Duodenal mucosa (tissue), 2 donors: Measurements from ENCODE around the gene PTPRG.
A peak's percentile ranks its signal among the peaks of the same experiment; 100 is the strongest.

Experiments used
- H3K27ac ChIP-seq: one replicate; pipeline ENCODE4 v1.7.0; 2013; ENCODE audit warnings: low read depth, low read length
- H3K27me3 ChIP-seq, 2 donors: one replicate each; pipeline ENCODE4 v1.7.0; 2013; ENCODE audit warnings: low read length in 2 of 2, control low read depth in 1 of 2; ENCODE audit not compliant: insufficient read depth in 2 of 2, control insufficient read depth in 1 of 2
- H3K36me3 ChIP-seq, 2 donors: one replicate each; pipeline ENCODE4 v1.7.0; 2013; ENCODE audit warnings: low read length in 2 of 2, control low read depth in 1 of 2; ENCODE audit not compliant: insufficient read depth in 2 of 2, control insufficient read depth in 1 of 2
- H3K4me1 ChIP-seq, 2 donors: one replicate each; pipeline ENCODE4 v1.7.0; 2013; ENCODE audit warnings: low read length in 2 of 2, control low read depth in 1 of 2; ENCODE audit not compliant: insufficient read depth in 2 of 2, control insufficient read depth in 1 of 2
- H3K4me3 ChIP-seq, 2 donors: one replicate each; pipeline ENCODE4 v1.7.0; 2013; ENCODE audit warnings: low read length in 2 of 2, low read depth in 1 of 2
- H3K9ac ChIP-seq, 2 donors: one replicate each; pipeline ENCODE4 v1.7.0; 2013; ENCODE audit warnings: low read length in 2 of 2, low read depth in 1 of 2
- H3K9me3 ChIP-seq, 2 donors: one replicate each; pipeline ENCODE4 v1.7.0; 2013; ENCODE audit warnings: low read length in 2 of 2, control low read depth in 1 of 2; ENCODE audit not compliant: control insufficient read depth in 1 of 2

PTPRG gene

DNA sequence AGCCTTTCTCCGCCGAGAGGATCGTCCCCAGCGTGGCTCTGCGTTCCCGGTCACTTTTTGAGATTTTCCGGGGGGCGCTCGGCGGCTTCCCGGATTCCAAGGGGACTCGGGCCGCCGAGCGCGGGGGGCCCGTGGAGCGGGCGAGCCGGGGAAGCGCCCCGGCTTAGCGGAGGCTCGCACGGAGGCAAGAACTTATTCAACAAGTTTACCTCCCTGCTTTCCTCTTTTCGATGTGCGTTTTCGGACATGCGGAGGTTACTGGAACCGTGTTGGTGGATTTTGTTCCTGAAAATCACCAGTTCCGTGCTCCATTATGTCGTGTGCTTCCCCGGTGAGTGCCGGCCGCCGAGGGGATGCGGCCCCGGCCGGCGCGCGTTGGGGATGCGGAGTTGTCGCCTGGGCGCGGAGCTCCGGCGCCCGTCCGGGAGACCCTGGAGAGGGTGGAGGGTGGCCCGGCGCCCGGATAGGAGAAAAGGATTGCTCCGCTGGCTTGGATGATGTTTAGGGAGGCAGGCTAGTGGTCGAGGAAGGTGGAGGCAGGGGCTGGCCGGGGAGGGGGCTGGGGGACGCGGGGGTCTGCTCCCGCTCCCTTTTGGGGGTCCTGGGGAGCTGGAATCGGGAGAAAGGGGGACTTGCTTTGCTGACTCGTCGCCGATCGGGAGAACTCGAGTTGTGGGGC lies 810 bp downstream of the PTPRG start:
- Histone ChIP-seq H3K4me3 (peak overlapping the region; percentile 82 to 85), H3K9me3 (no peaks in the 10 kb centered on the region), H3K27me3 (peaks cover 0 to 6% of the 10 kb centered on the region in 2 donors), H3K4me1 (peaks cover 13 to 14% of the 10 kb centered on the region in 2 donors), H3K36me3 (no peaks in the 10 kb centered on the region), H3K27ac (peak overlapping the region; percentile 80), H3K9ac (peak overlapping the region; percentile 52 to 66)

DNA sequence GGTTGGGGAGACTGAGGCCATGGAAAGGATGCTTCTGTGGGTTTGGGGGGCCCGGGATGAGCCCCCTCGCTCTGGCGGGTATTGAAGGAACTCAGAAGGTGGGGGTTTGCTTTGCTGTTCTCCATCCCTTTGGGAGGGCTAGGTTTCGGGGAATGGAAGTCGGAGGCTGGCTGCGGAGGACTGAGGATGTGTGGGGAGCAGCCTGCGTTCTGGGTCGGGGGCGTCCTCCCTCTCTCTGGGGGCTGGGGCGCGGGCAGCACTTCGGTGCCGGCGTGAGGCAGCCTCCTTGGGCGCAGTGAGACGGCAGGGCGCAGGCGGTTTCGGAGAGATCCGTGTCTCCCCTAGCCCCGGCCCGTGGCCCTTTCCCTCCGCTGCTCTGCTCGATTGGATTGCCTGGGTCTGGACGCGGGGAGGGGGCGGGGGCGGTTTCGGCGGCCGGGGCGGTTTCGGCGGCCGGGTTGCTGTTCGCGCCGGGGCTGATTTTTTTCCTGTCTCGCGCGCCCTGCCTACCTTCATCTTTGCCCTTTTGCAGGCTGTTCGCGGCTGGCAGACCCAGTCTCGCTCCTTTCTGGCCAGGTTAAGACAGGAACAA lies 1.4 kb downstream of the PTPRG start:
- Histone ChIP-seq H3K9ac (peak overlapping the region; percentile 52 to 66), H3K27me3 (peaks cover 0 to 6% of the 10 kb centered on the region in 2 donors), H3K4me1 (peaks cover 13 to 14% of the 10 kb centered on the region in 2 donors), H3K4me3 (peak overlapping the region; percentile 82 to 85), H3K36me3 (no peaks in the 10 kb centered on the region), H3K9me3 (no peaks in the 10 kb centered on the region), H3K27ac (no peak overlapping the region)

DNA sequence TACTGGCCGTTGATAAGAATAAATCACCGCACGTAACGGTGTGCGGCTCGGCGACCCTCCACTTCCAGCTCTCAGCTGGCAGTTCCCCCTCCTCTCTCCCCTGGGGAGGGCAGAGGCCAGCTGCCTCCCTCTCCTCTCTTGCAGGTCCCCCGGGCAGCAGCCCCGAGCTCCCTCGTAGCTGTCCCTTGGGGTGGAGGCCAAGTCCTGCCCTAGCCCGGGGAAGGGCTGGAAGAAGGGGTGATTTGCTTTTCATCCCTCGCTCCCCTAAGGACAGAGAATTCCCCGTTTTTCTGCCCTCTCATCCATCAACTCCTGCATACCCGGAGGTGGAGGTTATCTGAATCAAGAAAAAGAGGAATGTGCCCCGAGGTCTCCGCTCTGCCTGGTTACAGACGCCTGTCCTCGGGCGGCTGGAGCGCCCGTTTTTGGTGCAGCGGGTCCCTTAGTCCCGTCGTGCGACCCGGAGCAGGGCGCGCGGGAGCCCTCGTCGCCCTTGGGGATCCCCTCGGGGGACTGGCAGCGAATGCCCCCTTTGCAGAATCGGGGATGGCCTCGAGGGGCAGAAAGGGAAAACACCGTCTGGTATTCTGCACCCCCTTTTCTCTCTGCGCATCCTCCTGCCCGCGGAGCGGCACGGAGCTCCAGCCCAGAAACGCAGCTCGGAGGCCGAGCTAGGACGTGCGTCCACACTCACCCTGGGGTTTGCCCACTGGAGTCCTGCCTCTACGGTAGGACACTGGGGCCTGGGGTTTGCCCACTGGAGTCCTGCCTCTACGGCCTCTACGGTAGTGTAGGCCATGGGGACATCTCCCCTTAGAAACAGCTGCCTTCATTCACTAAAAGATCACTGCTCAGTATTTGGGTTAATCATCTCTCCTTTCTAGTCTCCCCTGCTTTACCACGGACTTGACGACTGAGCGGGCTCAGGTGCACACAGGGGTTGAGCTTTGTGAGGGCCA lies 2.2 kb downstream of the PTPRG start:
- peak overlapping the region; percentile 9 to 63 for H3K9ac ChIP-seq
- peaks cover 13 to 14% of the 10 kb centered on the region in 2 donors for H3K4me1 ChIP-seq
- no peaks in the 10 kb centered on the region for H3K9me3 ChIP-seq
- H3K27me3 ChIP-seq: peaks cover 0 to 6% of the 10 kb centered on the region in 2 donors
- no peak overlapping the region for H3K27ac ChIP-seq
- no peaks in the 10 kb centered on the region for H3K36me3 ChIP-seq
- peak overlapping the region; percentile 82 to 85 for H3K4me3 ChIP-seq

DNA sequence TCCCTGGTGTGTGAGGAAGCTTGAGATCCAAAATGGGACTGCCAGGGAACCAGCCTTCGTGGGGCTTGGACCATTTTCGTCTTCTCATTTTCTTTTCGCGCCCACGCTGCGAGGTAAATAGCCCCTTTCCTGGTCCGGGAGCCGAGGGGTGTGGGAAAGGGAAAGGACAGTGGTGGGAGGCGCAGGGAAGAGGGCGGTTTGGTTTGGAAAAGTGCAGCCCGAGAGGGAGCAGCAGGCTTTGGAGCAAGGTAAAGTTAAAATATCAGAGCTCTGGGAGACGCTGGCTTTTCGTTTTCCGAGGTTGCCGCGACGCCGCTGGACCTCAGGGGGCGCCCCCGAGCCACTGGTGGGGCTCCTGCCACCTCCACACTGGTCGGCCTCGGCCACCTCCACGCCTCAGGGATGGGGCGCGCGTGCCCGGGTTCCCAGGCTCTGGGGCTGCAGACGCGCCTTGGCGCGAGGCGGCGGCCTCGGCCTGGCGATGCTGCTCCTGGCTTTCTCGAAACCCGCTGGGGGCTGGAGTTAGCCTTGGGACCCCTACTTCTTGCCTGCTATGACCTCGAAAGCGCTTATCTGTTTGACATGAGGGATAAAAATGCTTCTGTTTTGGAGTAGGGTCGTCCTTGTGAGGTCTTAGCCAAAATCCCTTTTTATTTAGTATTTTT lies 3.2 kb downstream of the PTPRG start:
- H3K27me3 ChIP-seq: peaks cover 0 to 6% of the 10 kb centered on the region in 2 donors
- H3K4me3 ChIP-seq: peak overlapping the region; percentile 82 to 85
- no peak overlapping the region for H3K27ac ChIP-seq
- H3K36me3 ChIP-seq: no peaks in the 10 kb centered on the region
- no peaks in the 10 kb centered on the region for H3K9me3 ChIP-seq
- peak overlapping the region; percentile 9 to 63 for H3K9ac ChIP-seq
- peaks cover 13 to 14% of the 10 kb centered on the region in 2 donors for H3K4me1 ChIP-seq

DNA sequence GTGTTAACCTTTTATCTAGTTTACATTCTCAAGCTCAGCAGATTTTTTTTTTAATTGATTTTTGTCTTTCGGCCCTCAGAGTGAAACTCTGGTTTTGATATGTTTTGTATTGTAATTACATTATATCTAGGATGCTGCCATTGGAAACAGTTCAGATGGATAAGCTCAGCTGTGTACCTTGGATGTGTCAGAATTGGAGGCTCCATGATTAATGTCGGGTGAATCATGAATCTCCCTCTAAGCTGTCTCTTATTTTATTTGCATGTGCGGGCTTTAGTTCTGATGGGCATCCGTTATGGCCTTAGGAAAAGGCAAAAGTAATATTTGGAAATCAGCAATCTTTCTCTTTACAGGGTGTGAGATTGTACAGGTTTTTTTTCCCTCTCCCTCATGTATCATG lies 4.2 kb downstream of the PTPRG start:
- H3K27ac ChIP-seq: no peak overlapping the region
- H3K4me3 ChIP-seq: no peak overlapping the region
- no peak overlapping the region for H3K9ac ChIP-seq
- H3K9me3 ChIP-seq: no peaks in the 10 kb centered on the region
- no peaks in the 10 kb centered on the region for H3K36me3 ChIP-seq
- peaks cover 0 to 6% of the 10 kb centered on the region in 2 donors for H3K27me3 ChIP-seq
- peaks cover 13 to 14% of the 10 kb centered on the region in 2 donors for H3K4me1 ChIP-seq

DNA sequence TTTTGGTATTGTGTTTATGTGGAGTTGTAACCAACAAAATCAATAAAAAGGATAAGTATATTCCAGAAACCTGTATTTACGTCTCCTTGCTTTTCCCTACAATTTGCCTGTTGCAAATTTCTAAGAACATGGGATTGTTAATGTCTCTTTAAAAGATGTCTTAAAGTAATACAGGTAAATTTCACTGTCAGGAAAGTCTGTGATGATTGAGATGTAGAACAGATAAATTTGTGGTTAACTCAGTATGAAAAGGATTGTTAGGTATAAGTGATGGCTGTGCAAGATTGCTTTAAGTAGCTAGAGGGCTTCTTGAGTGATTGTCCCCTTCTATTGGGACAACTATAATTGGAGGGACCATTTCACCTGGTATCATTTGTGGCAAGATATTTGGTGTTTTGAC lies 6.8 kb downstream of the PTPRG start:
- H3K4me1 ChIP-seq: peaks cover 13 to 18% of the 10 kb centered on the region in 2 donors
- no peak overlapping the region for H3K9ac ChIP-seq
- H3K36me3 ChIP-seq: no peaks in the 10 kb centered on the region
- no peak overlapping the region for H3K27ac ChIP-seq
- H3K27me3 ChIP-seq: peaks cover 0 to 6% of the 10 kb centered on the region in 2 donors
- no peaks in the 10 kb centered on the region for H3K9me3 ChIP-seq
- no peak overlapping the region for H3K4me3 ChIP-seq

DNA sequence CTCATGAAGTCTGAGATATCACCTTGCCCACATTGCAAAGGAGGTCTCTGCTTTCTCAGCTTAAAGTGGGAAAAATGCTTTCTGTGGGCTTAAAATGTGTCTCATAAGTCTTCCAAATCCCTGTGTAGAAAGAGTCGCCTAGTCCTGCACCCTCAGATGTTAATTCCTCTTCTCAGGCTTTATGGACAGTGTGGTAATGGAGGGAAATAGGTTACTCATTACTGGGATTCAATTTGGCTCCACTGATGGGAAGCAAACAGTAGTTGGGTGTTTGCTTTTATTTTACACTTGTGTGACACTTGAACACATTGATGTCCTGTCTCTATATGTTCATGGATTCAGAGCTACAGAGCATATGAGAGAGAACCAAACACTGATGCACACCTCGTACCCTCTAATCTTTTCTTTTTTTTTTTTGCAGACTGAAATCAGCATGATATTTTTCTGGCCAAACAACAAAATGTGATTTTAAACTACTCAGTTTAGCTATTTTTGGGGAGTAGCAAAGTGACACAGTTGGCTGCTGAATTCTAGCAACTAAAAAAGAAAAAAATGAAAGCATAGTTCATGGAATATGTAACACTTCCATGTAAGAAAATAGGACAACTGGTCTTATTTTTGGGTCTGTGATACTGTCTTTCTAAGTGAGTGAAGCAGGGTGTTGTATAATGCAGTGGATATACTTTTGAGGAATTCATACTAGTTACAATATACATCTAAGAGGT lies 8.6 kb downstream of the PTPRG start:
- no peaks in the 10 kb centered on the region for H3K36me3 ChIP-seq
- H3K27ac ChIP-seq: no peak overlapping the region
- H3K4me1 ChIP-seq: peaks cover under 1 to 8% of the 10 kb centered on the region in 2 donors
- no peak overlapping the region for H3K4me3 ChIP-seq
- H3K27me3 ChIP-seq: no peaks in the 10 kb centered on the region
- no peak overlapping the region for H3K9ac ChIP-seq
- no peaks in the 10 kb centered on the region for H3K9me3 ChIP-seq

DNA sequence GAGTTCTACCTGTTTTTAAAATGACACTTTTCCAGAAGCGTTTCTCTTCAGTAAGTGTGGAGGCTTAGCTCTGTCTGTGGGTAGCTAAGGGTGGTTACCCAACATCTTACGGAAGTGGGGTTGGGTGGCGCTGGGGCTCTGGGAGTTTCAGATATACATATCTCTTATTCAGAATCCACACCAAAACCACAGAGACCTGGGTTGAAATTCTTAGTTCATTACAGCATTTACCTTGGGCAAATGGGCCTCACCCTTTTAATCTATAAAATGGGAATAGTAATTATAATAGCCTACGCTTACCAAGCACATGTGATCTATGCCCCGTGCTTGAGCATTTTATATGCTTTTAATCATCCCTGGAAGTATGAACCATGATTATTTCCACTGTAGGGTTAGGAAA lies 9.4 kb downstream of the PTPRG start:
- H3K27ac ChIP-seq: no peak overlapping the region

DNA sequence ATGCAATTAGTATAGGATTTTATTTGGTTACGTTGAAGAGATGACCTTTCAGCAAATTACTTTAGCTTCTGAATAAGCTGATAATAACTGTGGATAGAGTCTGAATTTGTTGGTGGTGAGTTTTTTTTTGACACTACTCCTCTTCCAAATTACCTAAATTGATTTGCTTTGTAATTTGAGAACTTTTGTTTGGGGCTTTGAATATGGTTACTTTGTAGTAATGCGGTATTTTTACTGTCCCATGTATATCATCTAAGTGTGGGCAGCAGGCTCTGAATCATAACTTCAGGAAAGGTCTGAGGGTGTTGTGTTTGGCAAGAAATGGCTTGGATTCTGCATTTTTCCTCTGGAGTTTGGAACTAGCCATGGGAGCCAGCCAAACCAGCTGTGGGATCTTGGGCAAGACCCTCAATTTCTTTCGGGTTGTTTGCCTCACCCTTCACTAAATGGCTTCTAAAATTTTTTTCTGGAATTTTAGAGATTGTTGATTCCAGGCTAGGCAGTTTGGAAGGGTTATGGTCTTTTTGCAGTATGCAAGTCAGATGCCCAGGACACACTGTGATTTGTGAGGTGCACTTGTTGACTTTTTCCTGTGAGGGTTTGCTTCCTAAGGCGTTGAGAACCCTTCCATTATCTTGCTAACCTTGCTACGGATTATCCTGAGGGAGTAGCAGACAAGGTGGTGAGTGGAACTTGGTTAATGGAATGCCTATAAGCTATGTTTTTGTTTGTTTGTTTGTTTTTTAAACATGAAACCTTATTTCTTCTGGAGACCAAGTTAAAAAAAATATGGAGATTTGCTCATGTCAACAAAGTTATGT lies 10.4 kb downstream of the PTPRG start:
- Histone ChIP-seq H3K9me3 (no peaks in the 10 kb centered on the region), H3K4me1 (peaks cover 0 to 4% of the 10 kb centered on the region in 2 donors), H3K9ac (no peak overlapping the region), H3K27ac (no peak overlapping the region), H3K4me3 (no peak overlapping the region), H3K27me3 (no peaks in the 10 kb centered on the region), H3K36me3 (no peaks in the 10 kb centered on the region)

More for the DNA sequence above, 9.4 kb downstream of the PTPRG start:
- Histone ChIP-seq H3K27me3 (no peaks in the 10 kb centered on the region), H3K4me1 (peaks cover 0 to 4% of the 10 kb centered on the region in 2 donors), H3K9me3 (no peaks in the 10 kb centered on the region), H3K36me3 (no peaks in the 10 kb centered on the region), H3K9ac (no peak overlapping the region), H3K4me3 (no peak overlapping the region)
